Smooth muscle cell (in vitro differentiated cells): ENCODE data around the gene ALX3. TPM values are rescaled to one million over a fixed set of nuclear protein-coding genes. Genes with fewer than 3 reads are reported as not detected.
A peak's percentile ranks its signal among the peaks of the same experiment; 100 is the strongest.

Experiments
- DNase-seq: peaks from one replicate; lab custom pipeline; 2025; ENCODE audit not compliant: unreplicated experiment; lab: John Stamatoyannopoulos, UW
- H2AFZ ChIP-seq: fragments of 200-600 bp; sonication (generic); 2 replicates; pipeline ENCODE4 v1.6.0; 2016; ENCODE audit warnings: antibody characterized with exemption, low read depth, mild to moderate bottlenecking
- H3F3A ChIP-seq: fragments of 200-600 bp; sonication (generic); 2 replicates; pipeline ENCODE4 v1.6.0; 2017; ENCODE audit warnings: antibody characterized with exemption, low read depth
- H3K27ac ChIP-seq: fragments of 200-600 bp; sonication (generic); 2 replicates; pipeline ENCODE4 v1.5.1; 2016; ENCODE audit warnings: low read depth, mild to moderate bottlenecking
- H3K27me3 ChIP-seq: fragments of 200-600 bp; sonication (generic); 2 replicates; pipeline ENCODE4 v1.6.1; 2016; ENCODE audit warnings: low read depth, mild to moderate bottlenecking
- H3K36me3 ChIP-seq: fragments of 200-600 bp; sonication (generic); 2 replicates; pipeline ENCODE4 v1.5.1; 2016; ENCODE audit warnings: low read depth
- H3K4me1 ChIP-seq: fragments of 200-600 bp; sonication (generic); 2 replicates; pipeline ENCODE4 v1.5.1; 2016; ENCODE audit warnings: low read depth
- H3K4me2 ChIP-seq: fragments of 200-600 bp; sonication (generic); 2 replicates; pipeline ENCODE4 v1.6.0; 2016; ENCODE audit warnings: mild to moderate bottlenecking
- H3K4me3 ChIP-seq: fragments of 200-600 bp; sonication (generic); 2 replicates; pipeline ENCODE4 v1.5.1; 2016; ENCODE audit warnings: mild to moderate bottlenecking
- H3K79me2 ChIP-seq: fragments of 200-600 bp; sonication (generic); 2 replicates; pipeline ENCODE4 v1.6.0; 2016; ENCODE audit warnings: low read depth, mild to moderate bottlenecking
- H3K9ac ChIP-seq: fragments of 200-600 bp; sonication (generic); 2 replicates; pipeline ENCODE4 v1.6.0; 2016; ENCODE audit warnings: low read depth
- H3K9me3 ChIP-seq: fragments of 200-600 bp; sonication (generic); replicated peaks from 2 replicates; pipeline ENCODE4 v1.5.1; 2016; ENCODE audit warnings: low read depth
- H4K20me1 ChIP-seq: fragments of 200-600 bp; sonication (generic); 2 replicates; pipeline ENCODE4 v1.6.0; 2016; ENCODE audit warnings: low read depth
- WGBS: methylation state at CpG from one replicate; pipeline ENCODE4 v1.1.7; 2016; ENCODE audit warnings: low lambda C conversion rate; 5-methylcytosine and 5-hydroxymethylcytosine counted together
- polyA plus RNA-seq: library from polyadenylated mRNA; unstranded; fragments of >200 nt; fragmentation: Nextera tagmentation; extraction: Ambion mirVana; gene quantifications from 2 replicates; pipeline ENCODE4 v1.2.1, GENCODE V29; 2016
- total RNA-seq: library from RNA; depleted of rRNA; stranded (reverse); fragments of >200 nt; gene quantifications from 2 replicates; pipeline ENCODE4 v1.2.3, GENCODE V29; 2014
- TF ChIP-seq, protein P1 (sequence below): fragments of 200-600 bp; sonication (generic); IDR thresholded peaks from 2 replicates; pipeline ENCODE4 v1.5.1; 2017; ENCODE audit warnings: borderline replicate concordance, mild to moderate bottlenecking, antibody characterized with exemption; ENCODE audit not compliant: insufficient read depth, poor library complexity, severe bottlenecking

Gene ALX3
- total RNA-seq: not detected in 2 replicates
- not detected in 2 replicates for polyA plus RNA-seq

DNA sequence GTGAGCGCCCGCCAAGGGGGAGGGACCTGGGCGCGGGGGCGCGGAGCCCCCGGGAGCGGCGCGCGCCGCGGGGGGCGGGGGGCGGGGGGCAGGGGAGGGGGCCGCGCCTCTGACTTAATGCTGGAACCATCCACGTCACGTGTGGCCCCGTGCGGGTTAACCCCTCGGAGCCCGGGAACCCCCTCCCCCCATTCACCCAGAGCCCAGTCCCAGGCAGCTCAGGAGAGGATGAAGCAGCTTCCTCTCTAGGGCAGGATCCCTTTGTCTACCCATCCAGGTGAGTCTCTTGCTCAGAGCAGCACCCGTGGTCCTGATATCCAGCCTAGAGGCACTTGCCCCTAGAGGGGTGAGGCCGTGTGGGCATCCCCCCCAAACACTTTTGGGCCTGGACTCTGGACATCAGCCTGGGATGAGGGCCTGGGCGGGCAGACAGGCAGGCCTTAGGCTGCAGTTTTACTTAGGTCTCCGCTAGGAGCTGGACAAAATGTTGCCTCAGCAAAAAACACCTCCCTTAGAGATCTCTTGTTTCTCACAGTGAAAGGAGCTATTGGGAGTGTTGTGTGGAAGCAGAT lies at the start of gene ALX3:
Gene ALX3 (minus strand): TSS at position 2 of the 572 bp plus-strand sequence. CDS start 60 bp downstream, outside the sequence.
- Histone ChIP-seq H3K9me3 (no peaks in the 10 kb centered on the region), H3K79me2 (no peaks in the 10 kb centered on the region), H3F3A (no peaks in the 10 kb centered on the region), H3K27me3 (peaks cover 98% of the 10 kb centered on the region), H2AFZ (no peak within 1 kb of the TSS), H3K4me3 (peak within 1 kb of the TSS; percentile 18), H3K4me2 (peak within 1 kb of the TSS; percentile 75), H3K4me1 (peaks cover 17% of the 10 kb centered on the region), H3K27ac (no peak within 1 kb of the TSS), H3K9ac (no peak within 1 kb of the TSS), H3K36me3 (no peaks in the 10 kb centered on the region), H4K20me1 (peaks cover 28% of the 10 kb centered on the region)
- TF ChIP-seq, protein P1, sequence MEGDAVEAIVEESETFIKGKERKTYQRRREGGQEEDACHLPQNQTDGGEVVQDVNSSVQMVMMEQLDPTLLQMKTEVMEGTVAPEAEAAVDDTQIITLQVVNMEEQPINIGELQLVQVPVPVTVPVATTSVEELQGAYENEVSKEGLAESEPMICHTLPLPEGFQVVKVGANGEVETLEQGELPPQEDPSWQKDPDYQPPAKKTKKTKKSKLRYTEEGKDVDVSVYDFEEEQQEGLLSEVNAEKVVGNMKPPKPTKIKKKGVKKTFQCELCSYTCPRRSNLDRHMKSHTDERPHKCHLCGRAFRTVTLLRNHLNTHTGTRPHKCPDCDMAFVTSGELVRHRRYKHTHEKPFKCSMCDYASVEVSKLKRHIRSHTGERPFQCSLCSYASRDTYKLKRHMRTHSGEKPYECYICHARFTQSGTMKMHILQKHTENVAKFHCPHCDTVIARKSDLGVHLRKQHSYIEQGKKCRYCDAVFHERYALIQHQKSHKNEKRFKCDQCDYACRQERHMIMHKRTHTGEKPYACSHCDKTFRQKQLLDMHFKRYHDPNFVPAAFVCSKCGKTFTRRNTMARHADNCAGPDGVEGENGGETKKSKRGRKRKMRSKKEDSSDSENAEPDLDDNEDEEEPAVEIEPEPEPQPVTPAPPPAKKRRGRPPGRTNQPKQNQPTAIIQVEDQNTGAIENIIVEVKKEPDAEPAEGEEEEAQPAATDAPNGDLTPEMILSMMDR: no peak
- DNase-seq: no peak
- 32% methylated on average over 7 of the region's 27 CpGs for WGBS

DNA sequence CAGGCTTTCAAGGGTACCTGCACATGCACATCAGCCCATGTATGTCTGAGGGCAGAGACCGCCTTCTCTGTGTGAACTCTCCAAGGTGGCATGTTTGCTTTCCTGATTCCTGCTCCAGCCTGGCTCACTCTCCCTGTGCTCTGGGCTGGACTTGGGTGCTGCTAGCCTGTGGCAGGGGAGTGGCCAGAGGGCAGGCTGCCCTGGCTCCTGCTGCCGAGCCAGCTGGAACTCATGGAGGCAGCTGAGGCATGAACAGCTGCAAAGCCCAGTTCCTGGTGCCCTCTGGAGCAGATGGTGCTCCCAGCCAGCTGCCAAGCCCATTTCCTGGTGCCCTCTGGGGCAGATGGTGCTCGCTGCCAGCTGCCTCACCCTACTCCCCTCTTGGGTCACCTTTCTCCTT lies 49.4 kb upstream of the ALX3 start:
- Histone ChIP-seq H2AFZ (no peak overlapping the region), H3K27ac (no peak overlapping the region), H3K36me3 (no peaks in the 10 kb centered on the region), H4K20me1 (no peaks in the 10 kb centered on the region), H3K9me3 (no peaks in the 10 kb centered on the region), H3K4me2 (no peak overlapping the region), H3K4me1 (no peaks in the 10 kb centered on the region), H3K27me3 (peaks cover 5% of the 10 kb centered on the region), H3K4me3 (no peak overlapping the region), H3K9ac (no peak overlapping the region), H3F3A (no peaks in the 10 kb centered on the region), H3K79me2 (no peaks in the 10 kb centered on the region)
- DNase-seq: no peak
- WGBS: 88% methylated on average over 3 of the region's 3 CpGs
- TF ChIP-seq, protein P1: no peak

DNA sequence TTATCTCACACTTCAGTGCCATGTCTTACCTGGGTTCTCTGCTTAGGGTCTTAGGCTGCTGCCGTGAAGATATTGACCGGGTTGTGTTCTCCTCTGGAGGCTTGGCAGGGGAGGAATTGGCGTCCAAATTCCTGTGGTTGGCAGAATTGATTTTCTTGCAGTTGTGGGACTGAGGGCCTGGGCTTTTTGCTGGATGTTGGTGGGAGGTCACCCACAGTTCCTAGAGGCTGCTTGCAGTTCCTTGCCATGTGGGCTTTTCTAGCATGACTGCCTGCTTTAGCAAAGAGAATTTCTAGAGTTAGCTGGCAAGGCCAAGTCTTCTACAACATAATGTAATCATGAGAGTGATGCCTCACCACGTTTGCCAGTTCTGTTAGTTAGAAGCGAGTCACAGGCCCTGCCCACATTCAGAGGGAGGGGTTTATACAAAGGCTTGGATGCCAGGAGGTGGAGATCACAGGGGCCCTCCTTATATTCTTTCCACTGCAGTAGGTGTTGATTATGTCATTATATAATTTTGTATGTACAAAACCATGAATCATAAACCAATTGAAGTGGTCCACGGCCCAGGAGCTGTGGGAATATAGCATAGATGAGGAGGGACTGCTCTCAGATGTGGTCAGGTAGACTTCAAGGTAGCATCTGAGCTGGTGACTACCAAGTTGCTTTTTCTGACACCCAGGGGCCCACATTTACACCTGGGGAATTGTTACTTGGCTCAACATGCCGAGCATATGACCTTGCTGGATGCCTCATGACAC lies 48.3 kb upstream of the ALX3 start:
- H2AFZ ChIP-seq: no peak overlapping the region
- no peak overlapping the region for H3K9ac ChIP-seq
- peaks cover 8% of the 10 kb centered on the region for H3K27me3 ChIP-seq
- H3F3A ChIP-seq: no peaks in the 10 kb centered on the region
- H3K27ac ChIP-seq: no peak overlapping the region
- H3K9me3 ChIP-seq: no peaks in the 10 kb centered on the region
- DNase-seq: no peak
- 67% methylated on average over 7 of the region's 7 CpGs for WGBS
- no peaks in the 10 kb centered on the region for H3K79me2 ChIP-seq
- TF ChIP-seq, protein P1: no peak
- H3K36me3 ChIP-seq: no peaks in the 10 kb centered on the region
- H3K4me3 ChIP-seq: no peak overlapping the region
- H3K4me2 ChIP-seq: no peak overlapping the region
- H4K20me1 ChIP-seq: no peaks in the 10 kb centered on the region
- no peaks in the 10 kb centered on the region for H3K4me1 ChIP-seq

DNA sequence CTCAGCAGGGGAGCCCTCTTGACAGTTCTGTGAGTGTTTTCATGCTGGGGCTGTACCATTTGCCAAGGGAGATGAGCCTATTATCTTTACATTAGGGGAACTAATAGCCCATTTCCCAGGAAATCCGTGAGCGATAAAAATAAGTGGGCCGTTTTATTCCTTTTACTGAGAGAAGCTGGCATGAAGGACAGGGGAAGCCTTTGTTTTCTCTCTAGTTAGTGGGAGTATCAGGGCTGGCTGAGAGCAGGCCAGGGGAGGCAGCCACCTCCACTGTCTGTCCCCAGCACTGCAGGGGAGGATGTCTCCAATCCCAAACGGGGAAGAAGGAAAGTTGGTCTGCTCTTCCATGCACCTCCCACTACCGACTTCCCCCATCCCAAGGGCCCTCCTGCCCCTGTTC lies 44.3 kb upstream of the ALX3 start:
- H3K36me3 ChIP-seq: no peaks in the 10 kb centered on the region
- WGBS: 73% methylated on average over 5 of the region's 5 CpGs
- DNase-seq: no peak

More for the DNA sequence above, 44.3 kb upstream of the ALX3 start:
- Histone ChIP-seq H3K4me1 (no peaks in the 10 kb centered on the region), H4K20me1 (no peaks in the 10 kb centered on the region), H3K79me2 (no peaks in the 10 kb centered on the region), H2AFZ (no peak overlapping the region), H3K4me2 (no peak overlapping the region), H3K4me3 (no peak overlapping the region), H3K9me3 (no peaks in the 10 kb centered on the region), H3K27ac (no peak overlapping the region), H3K9ac (no peak overlapping the region), H3K27me3 (peaks cover 14% of the 10 kb centered on the region), H3F3A (no peaks in the 10 kb centered on the region)
- TF ChIP-seq, protein P1: no peak
